GM12878 (cell line): ENCODE data around the gene TFAP2B. TPM values are rescaled to one million over a fixed set of nuclear protein-coding genes. Genes with fewer than 3 reads are reported as not detected.

ENCODE experiments used
- ATAC-seq: fragments of 200-7000 bp; cut with Tn5 transposase; 3 replicates; pipeline ENCODE4 v1.9.1; 2020; ENCODE audit warnings: mild to moderate bottlenecking, moderate library complexity
- BruUV-seq: library from RNA; stranded (reverse); fragments of 400-500 nt; replicated peaks from 2 replicates; lab custom pipeline; 2021; lab: Mats Ljungman, UMichigan
- CTCF ChIA-PET: fragments of 300-600 bp; sonication (Branson Sonifier 250); formaldehyde crosslinking; extraction: SDS; loops from one replicate; lab custom pipeline; 2021; ENCODE audit warnings: inconsistent platforms; lab: Yijun Ruan, JAX
- POLR2A ChIA-PET: fragments of 350-600 bp; formaldehyde crosslinking; extraction: SDS; loops from one replicate; lab custom pipeline; 2021; ENCODE audit warnings: inconsistent platforms; lab: Charles Lee
- RAD21 ChIA-PET: fragments of 300-600 bp; sonication (Branson Sonifier 250); formaldehyde crosslinking; loops from one replicate; lab custom pipeline; 2023; ENCODE audit warnings: antibody characterized with exemption; ENCODE audit not compliant: unreplicated experiment; lab: Charles Lee
- SMC1A ChIA-PET: fragments of 300-600 bp; sonication (Branson Sonifier 250); formaldehyde crosslinking; loops from one replicate; lab custom pipeline; 2023; ENCODE audit not compliant: unreplicated experiment, uncharacterized antibody; lab: Charles Lee
- DNase-seq: peaks from one replicate; pipeline ENCODE4 v3.0.0-alpha.2; 2011; ENCODE audit warnings: low read depth, low spot score
- FAIRE-seq: peaks from 3 replicates; lab custom pipeline; 2011; peaks lifted over from hg19 to GRCh38; lab: Jason Lieb, UNC
- H2AFZ ChIP-seq: 2 replicates; pipeline ENCODE4 v1.6.0; 2011; ENCODE audit warnings: low read depth, low read length, control low read depth; ENCODE audit not compliant: control insufficient read depth
- H3K27ac ChIP-seq: 2 replicates; pipeline ENCODE4 v1.5.1; 2011; ENCODE audit warnings: control low read depth; ENCODE audit not compliant: control insufficient read depth, insufficient read depth
- H3K27me3 ChIP-seq, 2 experiments: replicated peaks in 1 of 2; 2 replicates each; pipeline versions ENCODE4 v1.6.0 to v1.6.1; 2011; ENCODE audit warnings: low read length in 1 of 2; ENCODE audit not compliant: control insufficient read depth in 2 of 2, insufficient read depth in 2 of 2
- H3K36me3 ChIP-seq, 2 experiments: 2 replicates each; pipeline ENCODE4 v1.5.1; 2011; ENCODE audit warnings: low read length in 1 of 2; ENCODE audit not compliant: control insufficient read depth in 2 of 2, insufficient read depth in 2 of 2
- H3K4me1 ChIP-seq: 2 replicates; pipeline ENCODE4 v1.6.1; 2011; ENCODE audit warnings: mild to moderate bottlenecking, low read length, moderate library complexity, mixed read lengths; ENCODE audit not compliant: control insufficient read depth, insufficient read depth
- H3K4me2 ChIP-seq: 2 replicates; pipeline ENCODE4 v1.6.0; 2011; ENCODE audit warnings: control low read depth; ENCODE audit not compliant: control insufficient read depth, insufficient read depth
- H3K4me3 ChIP-seq: fragments of 200-600 bp; sonication (generic); 2 replicates; pipeline ENCODE4 v1.5.1; 2016
- H3K79me2 ChIP-seq: 2 replicates; pipeline ENCODE4 v1.6.0; 2011; ENCODE audit warnings: low read length; ENCODE audit not compliant: control insufficient read depth, insufficient read depth
- H3K9ac ChIP-seq: 2 replicates; pipeline ENCODE4 v1.8.0; 2011; ENCODE audit warnings: low read length, control low read depth, mixed read lengths; ENCODE audit not compliant: control insufficient read depth, insufficient read depth
- H3K9me3 ChIP-seq: replicated peaks from 3 replicates; pipeline ENCODE4 v1.5.1; 2011; ENCODE audit warnings: mild to moderate bottlenecking, low read length; ENCODE audit not compliant: control insufficient read depth, insufficient read depth
- H4K20me1 ChIP-seq: 2 replicates; pipeline ENCODE4 v1.6.0; 2011; ENCODE audit not compliant: control insufficient read depth, insufficient read depth
- ATF7 ChIP-seq: fragments of 450-650 bp; IDR thresholded peaks from 2 replicates; pipeline ENCODE4 v1.6.1; 2016; ENCODE audit warnings: low read depth, mild to moderate bottlenecking
- BCL11A ChIP-seq: IDR thresholded peaks from 2 replicates; pipeline ENCODE4 v1.6.1; 2011; ENCODE audit warnings: low read depth, low read length
- KLF5 ChIP-seq: fragments of 450-650 bp; IDR thresholded peaks from 2 replicates; pipeline ENCODE4 v1.6.1; 2014; ENCODE audit warnings: mild to moderate bottlenecking; ENCODE audit not compliant: partially characterized antibody
- MLLT1 ChIP-seq: fragments of 450-650 bp; IDR thresholded peaks from 2 replicates; pipeline ENCODE4 v1.6.1; 2016; ENCODE audit warnings: mild to moderate bottlenecking
- NR2F1 ChIP-seq: fragments of 450-650 bp; conservative IDR thresholded peaks from 2 replicates; pipeline ENCODE4 v1.6.1; 2017; ENCODE audit warnings: mild to moderate bottlenecking
- RB1 ChIP-seq: fragments of 450-650 bp; formaldehyde crosslinking; IDR thresholded peaks from 2 replicates; pipeline ENCODE4 v1.6.1; 2017; ENCODE audit warnings: mild to moderate bottlenecking, borderline replicate concordance
- RUNX3 ChIP-seq: IDR thresholded peaks from 2 replicates; pipeline ENCODE4 v1.6.1; 2012; ENCODE audit warnings: low read length, inconsistent platforms
- SREBF1 ChIP-seq: IDR thresholded peaks from 2 replicates; pipeline ENCODE4 v1.6.1; 2012; ENCODE audit warnings: mild to moderate bottlenecking, low read length
- SRF ChIP-seq, 2 experiments: IDR thresholded peaks; 2 replicates each; pipeline ENCODE4 v1.6.1; 2011; ENCODE audit warnings: low read depth in 2 of 2, low read length in 2 of 2, mild to moderate bottlenecking in 1 of 2, moderate library complexity in 1 of 2
- STAT1 ChIP-seq: fragments of 450-650 bp; conservative IDR thresholded peaks from 2 replicates; pipeline ENCODE4 v1.6.1; 2014; ENCODE audit warnings: antibody characterized with exemption, mild to moderate bottlenecking
- SUPT20H ChIP-seq: IDR thresholded peaks from 2 replicates; pipeline ENCODE4 v1.6.1; 2011; ENCODE audit warnings: low read depth, mild to moderate bottlenecking, low read length, moderate library complexity, borderline replicate concordance; ENCODE audit not compliant: control insufficient read depth
- ZNF274 ChIP-seq: IDR thresholded peaks from one replicate; pipeline ENCODE4 v1.8.0; 2011; ENCODE audit not compliant: insufficient read length, insufficient read depth
- ZNF687 ChIP-seq: fragments of 450-650 bp; IDR thresholded peaks from 2 replicates; pipeline ENCODE4 v1.6.1; 2017; ENCODE audit warnings: mild to moderate bottlenecking, moderate library complexity
- WGBS: methylation state at CpG from one replicate; pipeline ENCODE4 v1.1.6; 2016; ENCODE audit warnings: low lambda C conversion rate; ENCODE audit not compliant: insufficient replicate concordance, insufficient coverage; ENCODE audit errors: missing lambda C conversion rate; 5-methylcytosine and 5-hydroxymethylcytosine counted together
- in situ Hi-C: fragments of 300-500 bp; cut with MboI; formaldehyde crosslinking; loops from 9 replicates; pipeline ENCODE4 v1.14.3; 2018; ENCODE audit warnings: mixed read lengths
- intact Hi-C: fragments of 100-400 bp; cut with micrococcal nuclease; formaldehyde crosslinking; loops from one replicate; pipeline ENCODE4 v1.14.2; 2022; ENCODE audit not compliant: unreplicated experiment
- polyA plus RNA-seq, 11 experiments: library from polyadenylated mRNA; depleted of rRNA in 4 of 11; unstranded in 6 of 11; stranded (reverse) in 5 of 11; fragments of >200 nt; fragmentation: Nextera tagmentation in 4 of 11; fragmentation: Illumina TruSeq in 1 of 11; extraction: Ambion mirVana in 4 of 11; extraction: Trizol in 1 of 11; gene quantifications; 1 replicate in 1 of 11; 2 replicates in 10 of 11; pipeline versions ENCODE4 v1.2.1 to v1.2.3, GENCODE V29; 2011 to 2016; ENCODE audit warnings: inconsistent platforms in 2 of 11, missing spikeins in 2 of 11, low read depth in 1 of 11
- total RNA-seq, 4 experiments: library from RNA; depleted of rRNA in 3 of 4; stranded (reverse); fragments of >200 nt in 3 of 4; fragmentation: Illumina TruSeq in 1 of 4; extraction: Trizol in 1 of 4; gene quantifications; 2 replicates each; pipeline versions ENCODE4 v1.2.1 to v1.2.3, GENCODE V29; 2013 to 2021
- TF ChIP-seq, protein P1 (sequence below): fragments of 450-650 bp; IDR thresholded peaks from 2 replicates; pipeline ENCODE4 v1.6.1; 2018; ENCODE audit warnings: mild to moderate bottlenecking, low read depth, moderate library complexity; ENCODE audit not compliant: partially characterized antibody
- TF ChIP-seq, protein P2 (sequence below): fragments of 150-350 bp; IDR thresholded peaks from 2 replicates; pipeline ENCODE4 v1.6.1; 2014; ENCODE audit warnings: mild to moderate bottlenecking, low read depth, low read length
- TF ChIP-seq, protein P3 (sequence below): IDR thresholded peaks from 2 replicates; pipeline ENCODE4 v1.6.1; 2012; ENCODE audit warnings: low read depth, low read length, improper control_type of control experiment

The TFAP2B gene
- total and polyA plus RNA-seq, 10 of the 15 experiments (the other 5 are each of a cell fraction or from before 2014, with no cell fraction given): 0.03 to 0.15 (median 0.07) TPM; not detected in 5

GRCh38 chr6:50849796-50850180 is 31.1 kb downstream of the TFAP2B start:
- TF ChIP-seq ATF7 (no peak), KLF5 (no peak), STAT1 (no peak), ZNF274 (no peak), SREBF1 (no peak), SRF (IDR thresholded peaks at IDR 0.05; ENCODE audit: low read depth in 2 of 2, low read length in 2 of 2) (no peak), NR2F1 (no peak), RUNX3 (no peak), SUPT20H (no peak), MLLT1 (no peak), ZNF687 (no peak), RB1 (no peak), BCL11A (no peak)
- TF ChIP-seq, protein P1, sequence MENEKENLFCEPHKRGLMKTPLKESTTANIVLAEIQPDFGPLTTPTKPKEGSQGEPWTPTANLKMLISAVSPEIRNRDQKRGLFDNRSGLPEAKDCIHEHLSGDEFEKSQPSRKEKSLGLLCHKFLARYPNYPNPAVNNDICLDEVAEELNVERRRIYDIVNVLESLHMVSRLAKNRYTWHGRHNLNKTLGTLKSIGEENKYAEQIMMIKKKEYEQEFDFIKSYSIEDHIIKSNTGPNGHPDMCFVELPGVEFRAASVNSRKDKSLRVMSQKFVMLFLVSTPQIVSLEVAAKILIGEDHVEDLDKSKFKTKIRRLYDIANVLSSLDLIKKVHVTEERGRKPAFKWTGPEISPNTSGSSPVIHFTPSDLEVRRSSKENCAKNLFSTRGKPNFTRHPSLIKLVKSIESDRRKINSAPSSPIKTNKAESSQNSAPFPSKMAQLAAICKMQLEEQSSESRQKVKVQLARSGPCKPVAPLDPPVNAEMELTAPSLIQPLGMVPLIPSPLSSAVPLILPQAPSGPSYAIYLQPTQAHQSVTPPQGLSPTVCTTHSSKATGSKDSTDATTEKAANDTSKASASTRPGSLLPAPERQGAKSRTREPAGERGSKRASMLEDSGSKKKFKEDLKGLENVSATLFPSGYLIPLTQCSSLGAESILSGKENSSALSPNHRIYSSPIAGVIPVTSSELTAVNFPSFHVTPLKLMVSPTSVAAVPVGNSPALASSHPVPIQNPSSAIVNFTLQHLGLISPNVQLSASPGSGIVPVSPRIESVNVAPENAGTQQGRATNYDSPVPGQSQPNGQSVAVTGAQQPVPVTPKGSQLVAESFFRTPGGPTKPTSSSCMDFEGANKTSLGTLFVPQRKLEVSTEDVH: no peak
- TF ChIP-seq, protein P2, sequence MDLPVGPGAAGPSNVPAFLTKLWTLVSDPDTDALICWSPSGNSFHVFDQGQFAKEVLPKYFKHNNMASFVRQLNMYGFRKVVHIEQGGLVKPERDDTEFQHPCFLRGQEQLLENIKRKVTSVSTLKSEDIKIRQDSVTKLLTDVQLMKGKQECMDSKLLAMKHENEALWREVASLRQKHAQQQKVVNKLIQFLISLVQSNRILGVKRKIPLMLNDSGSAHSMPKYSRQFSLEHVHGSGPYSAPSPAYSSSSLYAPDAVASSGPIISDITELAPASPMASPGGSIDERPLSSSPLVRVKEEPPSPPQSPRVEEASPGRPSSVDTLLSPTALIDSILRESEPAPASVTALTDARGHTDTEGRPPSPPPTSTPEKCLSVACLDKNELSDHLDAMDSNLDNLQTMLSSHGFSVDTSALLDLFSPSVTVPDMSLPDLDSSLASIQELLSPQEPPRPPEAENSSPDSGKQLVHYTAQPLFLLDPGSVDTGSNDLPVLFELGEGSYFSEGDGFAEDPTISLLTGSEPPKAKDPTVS: no peak
- TF ChIP-seq, protein P3, sequence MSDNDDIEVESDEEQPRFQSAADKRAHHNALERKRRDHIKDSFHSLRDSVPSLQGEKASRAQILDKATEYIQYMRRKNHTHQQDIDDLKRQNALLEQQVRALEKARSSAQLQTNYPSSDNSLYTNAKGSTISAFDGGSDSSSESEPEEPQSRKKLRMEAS: no peak
- H3K27ac ChIP-seq: no peak overlapping the region
- no peak overlapping the region for H3K9ac ChIP-seq
- DNase-seq (no peak), FAIRE-seq (no peak), ATAC-seq (no peak)
- H3K79me2 ChIP-seq: no peaks in the 10 kb centered on the region
- no peak overlapping the region for H2AFZ ChIP-seq
- ChIA-PET RAD21 (no interaction called here), SMC1A (no interaction called here), POLR2A (no interaction called here), CTCF (no interaction called here)
- H3K27me3 ChIP-seq: peaks cover 12 to 18% of the 10 kb centered on the region in 2 experiments
- 8% methylated on average over 6 of the region's 22 CpGs for WGBS
- H3K4me2 ChIP-seq: no peak overlapping the region
- in situ Hi-C loops: no loop called here
- H3K4me1 ChIP-seq: no peaks in the 10 kb centered on the region
- no peak overlapping the region for H3K4me3 ChIP-seq
- no peaks in the 10 kb centered on the region; the same call in 2 of the 3 replicates for H3K9me3 ChIP-seq
- intact Hi-C loops: no loop called here
- BruUV-seq: no TSS peak
- H3K36me3 ChIP-seq: no peaks in the 10 kb centered on the region
- H4K20me1 ChIP-seq: no peaks in the 10 kb centered on the region
